BLaER1 treated with 17β-estradiol and CSF1 and Interleukin-3, amounts not matched to agents 10 nM and 100 nM (cell line): ENCODE data around the gene ABI3BP.

ENCODE experiments used
- H3K27ac ChIP-seq, 11 experiments: shearing (Covaris generic); formaldehyde crosslinking; 2 replicates each; pipeline ENCODE4 v1.8.1; 2022
- H3K27me3 ChIP-seq, 11 experiments: shearing (Covaris generic); formaldehyde crosslinking; 2 replicates each; pipeline ENCODE4 v1.8.1; 2022
- H3K36me3 ChIP-seq, 11 experiments: shearing (Covaris generic); formaldehyde crosslinking; 2 replicates each; pipeline ENCODE4 v1.8.1; 2022
- H3K4me1 ChIP-seq, 10 experiments: shearing (Covaris generic); formaldehyde crosslinking; 2 replicates each; pipeline ENCODE4 v1.8.1; 2022
- H3K4me2 ChIP-seq, 11 experiments: shearing (Covaris generic); formaldehyde crosslinking; 2 replicates each; pipeline ENCODE4 v1.8.1; 2022
- H3K4me3 ChIP-seq, 10 experiments: shearing (Covaris generic); formaldehyde crosslinking; 2 replicates each; pipeline ENCODE4 v1.8.1; 2022
- H3K9ac ChIP-seq, 11 experiments: shearing (Covaris generic); formaldehyde crosslinking; 2 replicates each; pipeline ENCODE4 v1.8.1; 2022
- H3K9me3 ChIP-seq, 11 experiments: shearing (Covaris generic); formaldehyde crosslinking; replicated peaks in 1 of 11; 2 replicates each; pipeline ENCODE4 v1.8.1; 2022
- H4K20me1 ChIP-seq, 11 experiments: shearing (Covaris generic); formaldehyde crosslinking; 2 replicates each; pipeline ENCODE4 v1.8.1; 2022
- Cebpa-rat ChIP-seq, 11 experiments: shearing (Covaris generic); IDR thresholded peaks; 2 replicates each; pipeline ENCODE4 v1.8.1; 2022

The ABI3BP gene

GRCh38 chr3:100864471-100865250 is 128.6 kb downstream of the ABI3BP start:
- Histone ChIP-seq H3K4me1 (peaks cover 0 to 7% (median 5%) of the 10 kb centered on the region in 10 experiments; a peak in 9 of 20 replicates), H3K36me3 (no peaks in the 10 kb centered on the region), H3K27ac (no peak overlapping the region), H3K9me3 (no peaks in the 10 kb centered on the region), H3K4me3 (no peak overlapping the region), H3K27me3 (no peaks in the 10 kb centered on the region), H3K4me2 (peak overlapping the region in 9 of 11 experiments; percentile 7 to 40 (median 18); a peak in 10 of 22 replicates), H4K20me1 (no peaks in the 10 kb centered on the region), H3K9ac (no peak overlapping the region)
- TF ChIP-seq Cebpa-rat (IDR thresholded peaks at IDR 0.05), result no peak

- H3K4me1 ChIP-seq, result no peaks in the 10 kb centered on the region
- no peaks in the 10 kb centered on the region for H4K20me1 ChIP-seq
- no peak for TF ChIP-seq Cebpa-rat (IDR thresholded peaks at IDR 0.05)
- H3K27me3 ChIP-seq, result no peaks in the 10 kb centered on the region
- H3K9ac ChIP-seq, result no peak overlapping the region
- no peak overlapping the region for H3K27ac ChIP-seq
- no peak overlapping the region for H3K4me2 ChIP-seq
- H3K36me3 ChIP-seq, result no peaks in the 10 kb centered on the region
- H3K4me3 ChIP-seq, result no peak overlapping the region
- no peaks in the 10 kb centered on the region for H3K9me3 ChIP-seq
Observed at GRCh38 chr3:100857863-100858262, 135.4 kb downstream of the ABI3BP start.

- Histone ChIP-seq H3K9ac (no peak overlapping the region), H3K4me3 (no peak overlapping the region), H3K4me1 (no peaks in the 10 kb centered on the region), H3K36me3 (no peaks in the 10 kb centered on the region), H3K4me2 (no peak overlapping the region), H3K27ac (no peak overlapping the region), H4K20me1 (no peaks in the 10 kb centered on the region), H3K27me3 (no peaks in the 10 kb centered on the region), H3K9me3 (no peaks in the 10 kb centered on the region)
- TF ChIP-seq Cebpa-rat (IDR thresholded peaks at IDR 0.05), result no peak
Observed at GRCh38 chr3:100856821-100857220, 136.4 kb downstream of the ABI3BP start.

GRCh38 chr3:100852840-100853239 is 140.4 kb downstream of the ABI3BP start:
- H3K9ac ChIP-seq, result no peak overlapping the region
- TF ChIP-seq Cebpa-rat (IDR thresholded peaks at IDR 0.05), result no peak
- H3K4me2 ChIP-seq, result no peak overlapping the region
- no peak overlapping the region for H3K4me3 ChIP-seq
- H4K20me1 ChIP-seq, result no peaks in the 10 kb centered on the region
- no peak overlapping the region for H3K27ac ChIP-seq
- no peaks in the 10 kb centered on the region for H3K36me3 ChIP-seq
- no peaks in the 10 kb centered on the region for H3K4me1 ChIP-seq
- no peaks in the 10 kb centered on the region for H3K27me3 ChIP-seq
- H3K9me3 ChIP-seq, result no peaks in the 10 kb centered on the region

GRCh38 chr3:100850701-100851100 is 142.5 kb downstream of the ABI3BP start:
- no peak overlapping the region for H3K9ac ChIP-seq
- no peaks in the 10 kb centered on the region for H3K36me3 ChIP-seq
- no peaks in the 10 kb centered on the region for H3K27me3 ChIP-seq
- H3K27ac ChIP-seq, result no peak overlapping the region
- H3K9me3 ChIP-seq, result no peaks in the 10 kb centered on the region
- no peaks in the 10 kb centered on the region for H3K4me1 ChIP-seq
- no peak for TF ChIP-seq Cebpa-rat (IDR thresholded peaks at IDR 0.05)
- no peak overlapping the region for H3K4me3 ChIP-seq
- H4K20me1 ChIP-seq, result no peaks in the 10 kb centered on the region
- no peak overlapping the region for H3K4me2 ChIP-seq

GRCh38 chr3:100850156-100850555 is 143.1 kb downstream of the ABI3BP start:
- no peaks in the 10 kb centered on the region for H3K27me3 ChIP-seq
- H3K9me3 ChIP-seq, result no peaks in the 10 kb centered on the region
- no peaks in the 10 kb centered on the region for H3K36me3 ChIP-seq
- H3K9ac ChIP-seq, result no peak overlapping the region
- H3K27ac ChIP-seq, result no peak overlapping the region
- no peaks in the 10 kb centered on the region for H3K4me1 ChIP-seq
- H3K4me3 ChIP-seq, result no peak overlapping the region
- H3K4me2 ChIP-seq, result no peak overlapping the region
- TF ChIP-seq Cebpa-rat (IDR thresholded peaks at IDR 0.05), result no peak
- H4K20me1 ChIP-seq, result no peaks in the 10 kb centered on the region

- Histone ChIP-seq H3K9me3 (no peaks in the 10 kb centered on the region), H3K27me3 (no peaks in the 10 kb centered on the region), H3K4me1 (no peaks in the 10 kb centered on the region), H3K4me3 (no peak overlapping the region), H4K20me1 (no peaks in the 10 kb centered on the region), H3K27ac (no peak overlapping the region), H3K9ac (no peak overlapping the region), H3K36me3 (no peaks in the 10 kb centered on the region), H3K4me2 (no peak overlapping the region)
- no peak for TF ChIP-seq Cebpa-rat (IDR thresholded peaks at IDR 0.05)
Observed at GRCh38 chr3:100844063-100844936, 148.9 kb downstream of the ABI3BP start.

- Histone ChIP-seq H3K4me2 (no peak overlapping the region), H3K4me3 (no peak overlapping the region), H4K20me1 (no peaks in the 10 kb centered on the region), H3K9ac (no peak overlapping the region), H3K27me3 (no peaks in the 10 kb centered on the region), H3K4me1 (no peaks in the 10 kb centered on the region), H3K27ac (no peak overlapping the region), H3K36me3 (no peaks in the 10 kb centered on the region), H3K9me3 (no peaks in the 10 kb centered on the region)
- no peak for TF ChIP-seq Cebpa-rat (IDR thresholded peaks at IDR 0.05)
Observed at GRCh38 chr3:100838157-100838556, 155.1 kb downstream of the ABI3BP start.

- Histone ChIP-seq H3K4me3 (no peak overlapping the region), H3K36me3 (no peaks in the 10 kb centered on the region), H3K4me2 (no peak overlapping the region), H4K20me1 (no peaks in the 10 kb centered on the region), H3K9me3 (no peaks in the 10 kb centered on the region), H3K27ac (no peak overlapping the region), H3K4me1 (no peaks in the 10 kb centered on the region), H3K9ac (no peak overlapping the region), H3K27me3 (no peaks in the 10 kb centered on the region)
- TF ChIP-seq Cebpa-rat (IDR thresholded peaks at IDR 0.05), result no peak
Observed at GRCh38 chr3:100836661-100837060, 156.6 kb downstream of the ABI3BP start.
